K562 (cell line): ENCODE results near the gene TIPARP. TPM values are rescaled to one million over a fixed set of nuclear protein-coding genes. Genes with fewer than 3 reads are reported as not detected.

Source experiments
- ARID4B ChIP-seq: sonication (generic); formaldehyde crosslinking; IDR thresholded peaks from 2 replicates; pipeline ENCODE4 v1.8.0; 2022; ENCODE audit warnings: mild to moderate bottlenecking, missing genetic modification reagents
- EP400 ChIP-seq: fragments of 450-650 bp; IDR thresholded peaks from 2 replicates; pipeline ENCODE4 v1.6.1; 2017; ENCODE audit warnings: antibody characterized with exemption, mild to moderate bottlenecking, moderate library complexity
- MBD1 ChIP-seq: fragments of 250-450 bp; sonication (Bioruptor Pico); IDR thresholded peaks from 2 replicates; pipeline ENCODE4 v1.8.0; 2022; ENCODE audit warnings: inconsistent platforms
- NFYB ChIP-seq: IDR thresholded peaks from 2 replicates; pipeline ENCODE4 v1.6.1; 2011; ENCODE audit warnings: mild to moderate bottlenecking, moderate library complexity; ENCODE audit not compliant: insufficient read length; ENCODE audit errors: extremely low read depth
- RFX1 ChIP-seq: fragments of 450-650 bp; IDR thresholded peaks from 2 replicates; pipeline ENCODE4 v1.6.1; 2016; ENCODE audit warnings: mild to moderate bottlenecking, moderate library complexity
- ZNF766 ChIP-seq: fragments of 200-800 bp; sonication (Bioruptor generic); conservative IDR thresholded peaks from 2 replicates; pipeline ENCODE4 v1.6.1; 2016; ENCODE audit warnings: missing genetic modification characterization, missing compliant biosample characterization
- polyA plus RNA-seq, 8 experiments: library from polyadenylated mRNA; depleted of rRNA in 4 of 8; stranded (reverse) in 5 of 8; unstranded in 3 of 8; fragments of >200 nt; fragmentation: Nextera tagmentation in 2 of 8; fragmentation: Illumina TruSeq in 1 of 8; extraction: Ambion mirVana in 2 of 8; extraction: Trizol in 1 of 8; gene quantifications; 2 replicates each; pipeline versions ENCODE4 v1.2.1 to v1.2.3, GENCODE V29; 2011 to 2014; ENCODE audit warnings: inconsistent platforms in 1 of 8, missing spikeins in 1 of 8
- total RNA-seq, 7 experiments: library from RNA; depleted of rRNA in 6 of 7; stranded (reverse); fragments of >200 nt in 6 of 7; fragmentation: Illumina TruSeq in 2 of 7; extraction: Trizol in 2 of 7; gene quantifications; 2 replicates each; pipeline versions ENCODE4 v1.2.1 to v1.2.3, GENCODE V29; 2011 to 2021; ENCODE audit warnings: low replicate concordance in 1 of 7
- TF ChIP-seq, protein P1 (sequence below): fragments of 250-450 bp; sonication (Bioruptor Pico); IDR thresholded peaks from 2 replicates; pipeline ENCODE4 v1.4.0; 2020
- TF ChIP-seq, protein P2 (sequence below): fragments of 200-800 bp; sonication (Bioruptor generic); IDR thresholded peaks from 2 replicates; pipeline ENCODE4 v1.6.1; 2016; ENCODE audit warnings: missing genetic modification characterization, missing compliant biosample characterization

TIPARP gene
- total and polyA plus RNA-seq, 9 of the 15 experiments (the other 6 are each of a cell fraction or from before 2014, with no cell fraction given) = 2.4 to 29.4 (median 15.1) TPM

DNA sequence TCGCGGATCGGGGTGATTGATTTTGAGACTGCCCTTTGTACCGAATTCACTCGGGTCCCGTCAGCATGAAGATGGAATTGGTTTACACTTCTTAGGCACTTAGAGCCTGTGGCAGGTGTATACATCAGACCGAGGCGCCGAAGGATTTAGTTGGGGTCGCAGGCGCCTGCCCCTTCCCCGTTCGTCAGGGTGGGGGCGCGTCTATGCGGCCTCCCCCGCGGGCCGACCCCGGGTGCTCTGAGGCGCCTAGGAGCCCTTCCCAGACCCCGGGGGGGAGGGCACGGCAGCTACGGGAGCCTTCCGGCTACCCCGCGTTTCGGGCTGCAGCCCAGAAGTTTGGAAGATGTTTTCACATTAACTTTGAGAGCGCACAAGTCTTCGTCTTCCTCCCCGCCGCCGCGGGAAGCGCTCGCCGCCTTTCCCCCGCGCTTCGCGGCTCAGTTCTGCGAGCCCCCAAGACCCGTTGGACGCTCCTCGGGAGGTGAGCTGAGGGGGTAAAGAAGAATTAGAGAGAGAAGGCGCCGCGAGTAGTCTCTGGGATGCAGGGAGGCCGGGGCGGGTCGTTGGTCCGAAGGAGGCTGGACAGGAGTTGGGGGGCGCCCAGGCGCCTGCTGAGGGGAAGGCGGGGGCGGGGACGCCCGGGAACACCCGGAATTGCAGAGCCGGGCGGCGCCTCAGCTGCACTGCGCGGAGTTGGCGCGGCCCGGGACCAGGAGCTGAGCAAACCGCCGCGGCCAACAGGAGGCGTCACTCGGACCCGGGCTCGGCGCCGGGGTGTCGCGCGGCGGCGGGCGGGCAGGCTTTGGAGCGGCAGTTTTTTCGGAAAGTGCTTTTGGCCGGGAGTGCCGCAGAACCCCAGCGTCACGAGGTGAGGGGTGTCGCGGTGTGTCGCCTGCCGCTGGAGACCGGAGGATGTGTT, 780 bp downstream of the TIPARP start (continued):
- no peak for TF ChIP-seq MBD1 (CRISPR knock-in tag)
- TF ChIP-seq RFX1 = no peak
- TF ChIP-seq, protein P1, sequence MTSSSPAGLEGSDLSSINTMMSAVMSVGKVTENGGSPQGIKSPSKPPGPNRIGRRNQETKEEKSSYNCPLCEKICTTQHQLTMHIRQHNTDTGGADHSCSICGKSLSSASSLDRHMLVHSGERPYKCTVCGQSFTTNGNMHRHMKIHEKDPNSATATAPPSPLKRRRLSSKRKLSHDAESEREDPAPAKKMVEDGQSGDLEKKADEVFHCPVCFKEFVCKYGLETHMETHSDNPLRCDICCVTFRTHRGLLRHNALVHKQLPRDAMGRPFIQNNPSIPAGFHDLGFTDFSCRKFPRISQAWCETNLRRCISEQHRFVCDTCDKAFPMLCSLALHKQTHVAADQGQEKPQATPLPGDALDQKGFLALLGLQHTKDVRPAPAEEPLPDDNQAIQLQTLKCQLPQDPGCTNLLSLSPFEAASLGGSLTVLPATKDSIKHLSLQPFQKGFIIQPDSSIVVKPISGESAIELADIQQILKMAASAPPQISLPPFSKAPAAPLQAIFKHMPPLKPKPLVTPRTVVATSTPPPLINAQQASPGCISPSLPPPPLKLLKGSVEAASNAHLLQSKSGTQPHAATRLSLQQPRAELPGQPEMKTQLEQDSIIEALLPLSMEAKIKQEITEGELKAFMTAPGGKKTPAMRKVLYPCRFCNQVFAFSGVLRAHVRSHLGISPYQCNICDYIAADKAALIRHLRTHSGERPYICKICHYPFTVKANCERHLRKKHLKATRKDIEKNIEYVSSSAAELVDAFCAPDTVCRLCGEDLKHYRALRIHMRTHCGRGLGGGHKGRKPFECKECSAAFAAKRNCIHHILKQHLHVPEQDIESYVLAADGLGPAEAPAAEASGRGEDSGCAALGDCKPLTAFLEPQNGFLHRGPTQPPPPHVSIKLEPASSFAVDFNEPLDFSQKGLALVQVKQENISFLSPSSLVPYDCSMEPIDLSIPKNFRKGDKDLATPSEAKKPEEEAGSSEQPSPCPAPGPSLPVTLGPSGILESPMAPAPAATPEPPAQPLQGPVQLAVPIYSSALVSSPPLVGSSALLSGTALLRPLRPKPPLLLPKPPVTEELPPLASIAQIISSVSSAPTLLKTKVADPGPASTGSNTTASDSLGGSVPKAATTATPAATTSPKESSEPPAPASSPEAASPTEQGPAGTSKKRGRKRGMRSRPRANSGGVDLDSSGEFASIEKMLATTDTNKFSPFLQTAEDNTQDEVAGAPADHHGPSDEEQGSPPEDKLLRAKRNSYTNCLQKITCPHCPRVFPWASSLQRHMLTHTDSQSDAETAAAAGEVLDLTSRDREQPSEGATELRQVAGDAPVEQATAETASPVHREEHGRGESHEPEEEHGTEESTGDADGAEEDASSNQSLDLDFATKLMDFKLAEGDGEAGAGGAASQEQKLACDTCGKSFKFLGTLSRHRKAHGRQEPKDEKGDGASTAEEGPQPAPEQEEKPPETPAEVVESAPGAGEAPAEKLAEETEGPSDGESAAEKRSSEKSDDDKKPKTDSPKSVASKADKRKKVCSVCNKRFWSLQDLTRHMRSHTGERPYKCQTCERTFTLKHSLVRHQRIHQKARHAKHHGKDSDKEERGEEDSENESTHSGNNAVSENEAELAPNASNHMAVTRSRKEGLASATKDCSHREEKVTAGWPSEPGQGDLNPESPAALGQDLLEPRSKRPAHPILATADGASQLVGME (CRISPR knock-in tag) = no peak
- no peak for TF ChIP-seq EP400
- TF ChIP-seq ZNF766 (CRISPR knock-in tag) = no peak
- no peak for TF ChIP-seq NFYB
- TF ChIP-seq, protein P2, sequence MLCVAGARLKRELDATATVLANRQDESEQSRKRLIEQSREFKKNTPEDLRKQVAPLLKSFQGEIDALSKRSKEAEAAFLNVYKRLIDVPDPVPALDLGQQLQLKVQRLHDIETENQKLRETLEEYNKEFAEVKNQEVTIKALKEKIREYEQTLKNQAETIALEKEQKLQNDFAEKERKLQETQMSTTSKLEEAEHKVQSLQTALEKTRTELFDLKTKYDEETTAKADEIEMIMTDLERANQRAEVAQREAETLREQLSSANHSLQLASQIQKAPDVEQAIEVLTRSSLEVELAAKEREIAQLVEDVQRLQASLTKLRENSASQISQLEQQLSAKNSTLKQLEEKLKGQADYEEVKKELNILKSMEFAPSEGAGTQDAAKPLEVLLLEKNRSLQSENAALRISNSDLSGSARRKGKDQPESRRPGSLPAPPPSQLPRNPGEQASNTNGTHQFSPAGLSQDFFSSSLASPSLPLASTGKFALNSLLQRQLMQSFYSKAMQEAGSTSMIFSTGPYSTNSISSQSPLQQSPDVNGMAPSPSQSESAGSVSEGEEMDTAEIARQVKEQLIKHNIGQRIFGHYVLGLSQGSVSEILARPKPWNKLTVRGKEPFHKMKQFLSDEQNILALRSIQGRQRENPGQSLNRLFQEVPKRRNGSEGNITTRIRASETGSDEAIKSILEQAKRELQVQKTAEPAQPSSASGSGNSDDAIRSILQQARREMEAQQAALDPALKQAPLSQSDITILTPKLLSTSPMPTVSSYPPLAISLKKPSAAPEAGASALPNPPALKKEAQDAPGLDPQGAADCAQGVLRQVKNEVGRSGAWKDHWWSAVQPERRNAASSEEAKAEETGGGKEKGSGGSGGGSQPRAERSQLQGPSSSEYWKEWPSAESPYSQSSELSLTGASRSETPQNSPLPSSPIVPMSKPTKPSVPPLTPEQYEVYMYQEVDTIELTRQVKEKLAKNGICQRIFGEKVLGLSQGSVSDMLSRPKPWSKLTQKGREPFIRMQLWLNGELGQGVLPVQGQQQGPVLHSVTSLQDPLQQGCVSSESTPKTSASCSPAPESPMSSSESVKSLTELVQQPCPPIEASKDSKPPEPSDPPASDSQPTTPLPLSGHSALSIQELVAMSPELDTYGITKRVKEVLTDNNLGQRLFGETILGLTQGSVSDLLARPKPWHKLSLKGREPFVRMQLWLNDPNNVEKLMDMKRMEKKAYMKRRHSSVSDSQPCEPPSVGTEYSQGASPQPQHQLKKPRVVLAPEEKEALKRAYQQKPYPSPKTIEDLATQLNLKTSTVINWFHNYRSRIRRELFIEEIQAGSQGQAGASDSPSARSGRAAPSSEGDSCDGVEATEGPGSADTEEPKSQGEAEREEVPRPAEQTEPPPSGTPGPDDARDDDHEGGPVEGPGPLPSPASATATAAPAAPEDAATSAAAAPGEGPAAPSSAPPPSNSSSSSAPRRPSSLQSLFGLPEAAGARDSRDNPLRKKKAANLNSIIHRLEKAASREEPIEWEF (CRISPR knock-in tag) = no peak
- TF ChIP-seq ARID4B = 0 out of 2 replicates have a peak, but pooled peaks have one; percentile 23
